A204.1 (cell line): ENCODE results near the gene PGBD4.

Experiments
- FAIRE-seq: peaks from 2 replicates; lab custom pipeline; 2012; peaks lifted over from hg19 to GRCh38; lab: Jason Lieb, UNC

The PGBD4 gene

DNA sequence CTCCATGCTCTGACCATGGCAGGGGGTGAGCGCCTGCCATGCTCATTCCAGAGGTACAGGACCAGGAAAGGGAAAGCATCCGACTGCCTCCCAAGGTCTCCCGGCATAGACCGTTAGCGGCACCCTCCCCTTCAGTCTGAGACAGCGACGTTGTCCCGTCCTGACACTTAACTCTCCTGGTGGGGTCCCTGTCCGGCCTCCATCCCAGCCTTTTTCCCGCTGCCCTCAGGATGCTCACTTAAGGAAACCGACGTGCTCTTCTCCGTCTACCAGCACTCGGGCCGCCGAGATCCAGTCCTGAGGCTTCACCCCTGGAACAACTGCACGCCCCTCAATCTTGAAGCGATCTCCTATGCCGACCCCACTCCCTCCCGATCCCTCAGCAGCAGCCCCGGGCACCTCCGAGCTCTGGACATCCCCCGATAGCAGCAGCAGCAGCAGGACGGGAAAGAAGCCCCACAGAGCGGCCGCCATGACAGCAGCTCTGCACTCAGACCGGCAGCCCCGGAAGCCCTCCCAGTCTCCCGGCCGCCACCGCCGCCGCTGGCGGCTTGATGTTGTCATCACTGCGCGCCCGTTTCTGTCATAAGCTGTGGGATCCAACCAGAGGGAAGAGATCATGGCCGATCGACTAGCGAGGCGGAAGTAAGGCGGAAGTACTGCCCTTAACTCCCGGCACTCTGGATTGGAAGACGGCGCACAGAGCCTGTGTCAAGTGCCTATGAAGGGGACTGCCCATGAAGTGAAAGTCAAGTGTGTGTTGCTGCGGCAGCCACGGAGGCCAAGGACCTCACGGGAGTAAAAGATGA, at the start of gene PGBD4, which contains the start of gene EMC7:
Gene PGBD4, plus strand, starts transcription at position 718 of the 809 bp plus-strand sequence. CDS start 449 bp downstream, outside the sequence.
Gene EMC7, minus strand, starts transcription at position 497 of the 809 bp plus-strand sequence. Its CDS starts 23 bp downstream, at position 474.
- peak; percentile 96 for FAIRE-seq

DNA sequence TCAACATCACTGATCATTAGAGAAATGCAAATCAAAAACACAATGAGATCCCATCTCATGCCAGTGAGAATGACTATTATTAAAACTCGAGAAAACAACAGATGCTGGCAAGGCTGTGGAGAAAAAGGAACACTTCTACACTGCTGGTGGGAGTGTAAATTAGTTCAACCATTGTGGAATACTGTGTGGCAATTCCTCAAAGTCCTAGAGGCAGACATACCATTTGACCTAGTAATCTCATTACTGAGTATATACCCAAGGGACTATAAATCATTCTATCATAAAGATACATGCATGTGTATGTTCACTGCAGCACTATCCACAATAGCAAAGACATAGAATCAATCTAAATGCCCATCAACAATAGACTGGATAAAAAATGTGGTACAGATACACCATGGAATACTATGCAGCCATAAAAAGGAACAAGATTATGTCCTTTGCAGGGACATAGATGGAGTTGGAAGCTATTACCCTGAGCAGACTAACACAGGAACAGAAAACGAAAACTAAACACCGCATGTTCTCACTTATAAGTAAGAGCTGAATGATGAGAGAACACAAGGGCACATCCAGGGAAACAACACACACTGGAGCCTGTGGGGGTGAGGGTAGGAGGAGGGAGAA, 47.7 kb upstream of the PGBD4 start:
- no peak for FAIRE-seq

DNA sequence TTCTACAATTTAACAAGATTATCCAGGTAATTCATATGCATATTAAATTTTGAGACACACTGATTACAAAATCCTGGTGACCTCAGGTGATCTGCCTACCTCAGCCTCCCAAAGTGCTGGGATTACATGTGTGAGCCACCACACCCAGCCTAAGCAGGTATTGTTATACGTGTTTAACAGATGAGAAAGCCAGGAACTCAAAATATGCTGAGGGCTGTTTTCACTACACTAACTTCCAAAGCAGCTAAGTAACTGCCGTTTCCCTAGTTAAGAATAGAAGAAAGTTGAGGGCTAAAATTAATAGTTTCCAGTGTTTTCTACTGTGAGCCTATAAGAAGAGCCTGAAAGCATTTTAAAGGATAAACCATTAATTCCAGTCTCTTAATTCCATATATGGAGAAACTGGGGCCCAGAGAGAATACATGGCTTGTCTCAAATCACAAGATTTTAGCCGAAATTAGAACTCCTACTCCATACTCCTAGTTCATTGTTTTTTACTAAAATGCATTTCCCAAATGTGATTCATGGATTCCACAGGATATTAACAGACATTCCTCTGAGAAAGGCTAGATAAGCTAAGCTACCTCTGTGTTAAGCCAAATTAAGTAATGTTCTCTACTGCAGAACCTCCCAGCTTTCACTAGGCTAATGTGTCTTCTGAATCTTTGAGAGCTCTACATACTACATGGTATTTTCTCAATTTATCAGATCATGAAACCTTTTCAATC, 45.9 kb upstream of the PGBD4 start:
- FAIRE-seq: no peak

DNA sequence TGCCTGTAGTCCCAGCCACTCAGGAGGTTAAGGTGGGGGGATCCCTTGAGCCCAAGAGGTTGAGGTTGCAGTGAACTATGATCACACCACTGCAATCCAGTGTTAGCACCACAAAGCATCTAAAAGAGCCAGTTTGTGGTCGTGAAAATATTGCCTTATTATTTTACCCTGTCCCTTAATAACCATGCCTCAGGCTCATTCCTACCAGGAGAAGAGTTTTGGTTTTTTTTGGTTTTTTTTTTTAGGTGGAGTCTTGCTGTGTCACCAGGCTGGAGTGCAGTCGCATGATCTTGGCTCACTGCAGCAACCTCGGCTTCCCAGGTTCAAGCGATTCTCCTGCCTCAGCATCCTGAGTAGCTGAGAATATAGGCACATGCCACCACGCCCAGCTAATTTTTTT, 45.0 kb upstream of the PGBD4 start:
- no peak for FAIRE-seq

DNA sequence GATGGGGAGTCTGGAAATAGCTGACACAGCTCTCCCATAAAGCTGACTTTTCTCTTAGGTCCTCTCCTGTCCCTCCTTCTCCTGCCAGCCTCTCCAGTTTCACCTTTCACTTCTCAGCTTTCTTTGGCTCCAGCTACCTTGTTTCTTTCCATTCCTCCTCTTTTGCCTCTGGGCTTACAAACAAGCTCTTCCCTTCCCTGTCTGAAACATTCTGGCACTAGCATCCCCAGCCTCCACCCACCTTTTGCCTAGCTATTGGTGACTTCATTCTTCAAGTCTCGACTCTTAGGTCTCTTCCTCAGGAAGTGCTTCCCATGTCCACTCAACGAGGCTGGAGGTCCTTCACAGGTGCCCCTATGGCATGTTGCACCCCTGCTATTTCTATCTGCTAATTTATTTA, 42.4 kb upstream of the PGBD4 start:
- no peak for FAIRE-seq

DNA sequence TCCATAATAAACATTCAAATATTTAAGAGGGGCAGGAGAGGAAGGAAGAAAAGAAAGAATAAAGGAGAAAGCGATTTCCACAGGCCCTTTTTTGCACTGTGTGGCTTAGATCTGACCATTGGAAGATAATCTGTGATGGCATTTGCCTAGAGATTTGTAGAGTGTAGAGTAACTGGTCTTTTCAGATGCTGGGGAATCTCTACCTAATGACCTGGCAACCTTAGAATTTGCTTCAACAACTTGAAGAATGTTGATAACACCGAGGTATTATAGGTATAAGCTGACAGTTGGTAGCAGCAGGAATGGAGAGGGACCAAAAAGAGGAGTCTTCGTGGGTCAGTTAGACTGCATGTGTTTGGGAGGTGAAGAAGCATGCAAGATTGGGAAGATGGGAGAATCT, 41.9 kb upstream of the PGBD4 start:
- no peak for FAIRE-seq

DNA sequence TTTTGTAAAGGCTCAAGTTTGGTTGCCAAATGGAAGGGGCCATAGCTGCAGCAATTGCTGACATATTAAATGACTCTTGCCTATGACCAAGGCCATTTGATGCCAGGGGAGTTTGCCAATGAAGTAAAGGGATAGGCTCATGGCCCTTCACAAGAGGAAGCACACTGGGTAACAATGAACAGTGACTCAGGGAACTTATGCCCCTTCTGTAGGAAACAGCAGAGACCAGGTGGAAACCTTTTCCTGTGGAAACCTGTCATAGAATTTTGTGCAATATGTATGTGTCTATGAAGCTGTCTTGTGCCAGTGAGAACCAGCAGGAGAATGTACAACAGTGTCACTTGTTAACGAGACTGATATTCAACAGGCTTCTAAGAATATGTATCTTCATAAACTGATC, 37.4 kb upstream of the PGBD4 start:
- no peak for FAIRE-seq

DNA sequence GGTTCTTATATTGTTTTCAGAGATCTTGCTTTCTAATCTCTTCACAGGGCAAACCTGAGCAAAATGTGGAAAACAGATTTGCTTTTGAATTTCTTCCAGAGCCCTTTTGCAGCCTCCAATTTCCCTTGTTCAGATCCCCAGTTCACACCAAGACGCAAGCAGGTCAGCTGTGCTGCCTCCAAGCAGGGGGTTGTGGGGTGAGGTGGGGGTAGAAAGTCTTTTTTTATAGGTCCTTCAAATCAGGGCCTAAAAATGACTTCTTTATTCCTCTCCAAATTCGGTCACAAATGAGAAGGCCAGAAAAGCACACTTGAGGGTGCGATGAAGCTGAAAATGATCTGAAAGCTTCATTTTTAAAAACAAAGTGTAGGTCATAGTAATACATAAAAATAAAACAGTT, 36.6 kb upstream of the PGBD4 start:
- no peak for FAIRE-seq

DNA sequence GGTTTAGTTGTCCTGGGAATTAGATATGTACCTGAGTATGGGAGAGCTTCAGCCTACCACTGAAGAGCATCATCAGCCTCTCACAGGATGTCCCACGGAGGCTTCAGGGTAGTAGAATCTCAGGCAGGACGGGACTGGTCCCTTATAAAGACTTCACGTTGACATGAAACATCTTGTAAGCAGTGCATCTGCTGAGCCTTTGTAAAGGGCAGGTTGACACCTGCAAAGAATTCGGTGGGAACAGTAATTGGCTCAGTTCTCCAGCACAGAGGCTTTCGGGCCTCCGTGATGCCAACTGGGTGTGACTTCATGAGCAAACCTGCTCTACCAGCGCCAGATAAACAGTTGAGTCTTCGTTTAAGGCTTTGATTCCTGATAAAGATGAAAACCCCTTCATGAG, 35.9 kb upstream of the PGBD4 start:
- no peak for FAIRE-seq

DNA sequence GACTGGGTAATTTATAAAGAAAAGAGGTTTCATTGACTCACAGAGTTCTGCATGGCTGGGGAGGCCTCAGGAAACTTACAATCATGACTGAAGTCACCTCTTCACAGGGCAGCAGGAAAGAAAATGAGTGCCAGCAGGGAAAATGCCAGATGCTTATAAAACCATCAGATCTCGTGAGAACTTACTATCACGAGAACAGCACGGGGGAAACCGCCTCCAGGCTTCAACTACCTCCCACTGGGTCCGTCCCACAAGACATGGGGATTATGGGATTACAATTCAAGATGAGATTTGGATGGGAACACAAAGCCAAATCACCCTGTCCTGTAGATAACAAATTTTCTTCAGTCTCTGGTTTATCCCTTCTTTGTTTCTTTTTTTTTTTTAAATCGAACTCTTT, 31.9 kb upstream of the PGBD4 start:
- no peak for FAIRE-seq

DNA sequence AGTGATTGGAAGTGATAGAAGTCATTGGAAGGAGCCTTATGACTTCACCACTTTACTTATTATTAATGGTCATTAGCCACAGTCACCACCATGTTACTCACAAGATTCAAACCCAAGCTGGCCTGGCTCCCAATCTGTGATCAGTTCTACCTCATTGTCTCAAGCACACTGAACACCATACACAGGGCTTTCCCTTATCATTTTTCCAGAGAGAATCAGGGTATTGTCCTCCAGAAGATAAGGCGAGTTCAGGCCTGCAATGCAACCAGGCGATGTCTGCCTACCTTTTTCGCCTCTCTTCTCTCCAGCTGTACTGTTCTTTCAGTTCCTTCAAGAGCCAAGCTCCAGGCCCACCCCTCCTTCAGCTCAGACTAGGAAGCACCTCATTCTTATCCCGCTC, 25.1 kb upstream of the PGBD4 start:
- FAIRE-seq: no peak

DNA sequence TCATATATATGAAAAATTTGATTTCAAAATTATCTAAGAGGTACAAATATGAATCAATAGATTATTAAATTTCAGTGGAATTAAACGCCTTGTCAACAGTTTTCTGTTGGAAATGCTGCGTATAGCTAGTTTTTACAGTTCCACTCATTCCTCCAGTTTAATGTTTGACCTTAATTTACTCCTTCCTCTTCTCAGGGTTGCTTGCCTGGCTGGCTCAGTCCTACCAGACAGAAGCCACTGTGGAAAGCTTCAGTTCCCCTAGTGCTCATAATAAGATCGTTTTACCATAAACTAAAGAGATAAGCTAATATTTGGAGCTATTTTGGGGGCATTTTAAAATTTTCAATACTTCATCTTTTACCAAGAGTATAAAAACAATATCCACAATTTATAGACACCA, 23.0 kb upstream of the PGBD4 start:
- no peak for FAIRE-seq

DNA sequence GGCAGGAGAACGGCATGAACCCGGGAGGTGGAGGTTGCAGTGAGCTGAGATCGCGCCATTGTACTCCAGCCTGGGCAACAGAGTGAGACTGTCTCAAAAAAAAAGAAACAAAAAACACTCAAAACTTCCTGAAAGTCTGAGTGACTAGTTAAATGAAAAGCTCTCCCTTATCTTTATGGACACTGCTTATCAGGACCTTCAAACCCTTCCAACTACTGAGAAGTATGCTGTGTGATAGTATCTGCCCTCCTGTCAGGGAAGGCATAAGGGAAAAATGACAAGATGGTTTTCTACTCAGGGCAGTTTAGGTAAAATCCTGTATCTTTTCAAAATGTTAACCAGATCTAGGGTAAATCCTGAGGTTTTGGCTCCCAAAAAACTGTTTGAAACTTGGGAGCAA, 22.0 kb upstream of the PGBD4 start:
- no peak for FAIRE-seq

DNA sequence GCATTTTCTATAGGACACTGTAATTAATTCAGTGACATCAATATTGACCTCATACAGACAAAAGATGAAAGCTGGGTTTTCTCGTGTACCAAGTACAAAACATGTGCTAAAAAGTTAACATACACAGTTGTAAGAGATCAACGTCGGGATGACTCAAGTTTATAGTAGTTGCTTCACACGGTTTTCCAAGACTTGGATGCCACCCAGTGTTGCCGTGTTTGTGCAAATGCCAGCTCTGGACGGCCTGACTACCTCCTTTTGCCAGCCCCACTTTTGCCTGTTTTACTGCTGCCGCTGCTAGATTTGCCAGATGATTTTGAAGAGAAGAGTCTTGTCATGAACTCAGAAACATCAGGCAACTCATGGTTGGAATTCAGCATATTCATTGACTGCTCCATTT, 17.8 kb upstream of the PGBD4 start:
- FAIRE-seq: no peak

DNA sequence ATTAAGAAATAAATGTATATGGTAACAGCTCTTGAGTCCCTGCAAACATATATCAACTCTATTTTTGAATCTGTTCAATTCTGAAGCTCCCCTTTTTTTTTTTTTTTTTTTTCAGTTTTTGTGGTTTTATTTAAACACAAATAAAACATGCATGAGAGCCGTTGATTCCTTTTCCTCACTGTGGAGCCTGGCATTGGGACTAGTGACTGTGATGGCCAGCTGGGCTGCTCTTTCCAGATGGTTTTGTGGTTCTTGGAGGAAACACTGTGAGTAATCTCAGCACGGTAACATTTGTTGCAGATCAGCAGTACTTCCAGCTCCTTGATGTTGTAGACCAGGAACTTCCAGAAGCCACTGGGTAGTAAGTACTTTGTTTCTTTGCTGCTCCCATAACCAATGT, 16.1 kb upstream of the PGBD4 start:
- FAIRE-seq: no peak

DNA sequence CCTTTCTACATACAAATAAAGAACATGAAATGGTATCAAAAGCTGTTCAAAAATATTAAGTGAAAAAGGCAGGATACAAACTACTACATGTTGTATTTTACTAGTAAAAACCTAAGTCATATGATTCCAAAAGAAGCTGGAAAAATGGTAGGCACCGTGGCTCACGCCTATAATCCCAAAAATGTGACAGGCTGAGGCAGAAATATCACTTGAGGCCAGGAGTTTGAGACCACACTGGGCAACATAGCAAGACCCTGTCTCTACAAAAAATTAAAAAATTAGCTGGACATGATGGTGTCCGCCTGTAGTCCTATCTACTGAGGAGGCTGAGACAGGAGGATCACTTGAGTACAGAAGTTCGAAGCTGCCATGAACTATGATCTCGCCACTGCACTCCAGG, 2.0 kb upstream of the PGBD4 start:
- no peak for FAIRE-seq

DNA sequence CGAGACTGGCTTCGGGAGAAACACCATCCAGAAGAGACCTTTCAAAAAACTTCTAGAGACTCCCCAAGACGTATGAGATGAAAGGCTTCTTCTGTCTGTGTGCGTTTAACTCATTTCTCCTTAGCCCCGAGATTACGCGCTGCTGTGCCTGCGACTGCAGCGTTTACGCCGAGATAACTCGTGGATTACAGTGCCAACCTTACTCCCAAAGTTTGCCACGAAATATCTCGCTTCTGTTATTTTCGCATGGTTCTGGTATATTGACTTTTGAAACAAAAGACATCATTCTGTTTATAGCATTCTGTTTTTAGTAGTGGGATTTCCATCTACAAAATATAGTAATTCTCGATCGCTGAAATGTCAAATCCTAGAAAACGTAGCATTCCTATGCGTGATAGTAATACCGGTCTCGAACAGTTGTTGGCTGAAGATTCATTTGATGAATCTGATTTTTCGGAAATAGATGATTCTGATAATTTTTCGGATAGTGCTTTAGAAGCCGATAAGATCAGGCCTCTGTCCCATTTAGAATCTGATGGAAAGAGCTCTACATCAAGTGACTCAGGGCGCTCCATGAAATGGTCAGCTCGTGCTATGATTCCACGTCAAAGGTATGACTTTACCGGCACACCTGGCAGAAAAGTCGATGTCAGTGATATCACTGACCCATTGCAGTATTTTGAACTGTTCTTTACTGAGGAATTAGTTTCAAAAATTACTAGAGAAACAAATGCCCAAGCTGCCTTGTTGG, 467 bp downstream of the PGBD4 start:
- FAIRE-seq: no peak

DNA sequence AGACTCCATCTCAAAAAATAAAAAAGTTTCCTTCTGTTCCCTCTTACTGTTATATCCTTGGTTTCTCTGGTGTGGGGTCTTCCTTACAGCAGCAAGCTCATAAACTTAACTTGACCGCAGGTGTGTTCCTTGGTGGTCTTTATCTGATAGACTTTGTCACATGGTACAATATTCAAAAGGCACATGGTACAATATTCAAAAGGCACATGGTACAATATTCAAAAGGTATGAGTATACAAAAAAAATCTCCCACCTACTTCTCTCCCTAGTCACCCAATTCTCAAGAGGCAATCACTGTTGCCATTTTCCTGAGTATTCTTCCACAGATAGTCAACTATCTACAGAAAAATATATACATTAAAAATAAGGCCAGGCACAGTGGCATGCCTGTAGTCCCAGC, 4.5 kb downstream of the PGBD4 start:
- FAIRE-seq: no peak

DNA sequence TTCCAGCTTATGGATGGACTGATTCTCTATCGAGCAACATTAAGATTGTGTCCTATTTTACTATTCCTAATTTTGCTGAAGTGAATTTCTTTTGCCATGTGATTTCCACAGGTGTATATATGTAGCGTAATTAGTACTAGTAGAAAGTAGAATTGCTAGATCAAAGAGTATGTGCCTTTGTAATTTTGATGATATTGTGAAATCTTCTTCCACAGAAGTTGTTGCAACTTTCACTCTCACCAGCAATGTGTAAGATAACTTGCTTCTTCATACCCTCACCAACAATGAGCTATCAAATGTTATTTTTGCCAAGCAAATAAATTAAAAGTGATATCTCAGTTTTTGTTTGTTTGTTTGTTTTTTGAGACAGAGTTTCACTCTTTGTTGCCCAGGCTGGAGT, 5.4 kb downstream of the PGBD4 start:
- no peak for FAIRE-seq

DNA sequence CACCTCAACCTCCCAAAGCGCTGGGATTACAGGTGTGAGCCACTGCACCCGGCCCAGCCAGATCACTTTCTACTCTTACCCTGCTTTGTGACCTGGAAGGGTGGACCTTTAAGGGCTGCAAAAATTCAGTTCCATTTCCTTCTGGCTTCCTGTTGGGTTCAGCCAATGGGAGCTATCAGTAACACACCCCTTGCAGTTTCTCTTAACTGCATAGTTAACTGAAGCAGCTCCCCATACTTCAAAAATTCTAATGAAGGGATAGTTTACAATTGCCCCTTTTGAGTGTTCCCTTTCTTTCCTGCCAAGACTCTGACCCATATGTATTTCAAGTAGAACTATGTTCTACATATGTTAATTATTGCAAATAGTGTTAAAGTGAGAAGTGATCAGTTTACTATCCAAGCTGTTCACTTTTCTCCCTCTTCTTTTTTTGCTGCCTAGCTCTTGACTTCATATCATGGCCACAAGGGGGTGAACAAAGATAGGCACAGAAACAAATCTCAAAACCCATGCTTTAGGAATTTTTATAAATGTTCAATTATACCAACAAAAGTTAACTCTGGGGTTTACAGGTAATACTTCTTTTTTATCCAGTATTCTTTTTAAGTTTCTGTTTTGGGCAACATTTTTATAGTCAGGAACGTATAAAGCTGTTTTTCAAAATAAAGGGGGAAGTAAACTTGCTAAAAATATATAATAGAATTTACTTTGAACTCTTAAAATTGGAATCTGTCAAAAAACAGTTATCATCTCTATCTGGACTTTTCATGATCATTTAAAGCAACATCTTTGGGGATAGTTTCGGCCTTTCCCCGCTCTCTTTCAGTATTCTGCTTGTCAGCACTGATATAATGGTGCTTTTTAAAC, 8.1 kb downstream of the PGBD4 start:
- peak; percentile 91 for FAIRE-seq

DNA sequence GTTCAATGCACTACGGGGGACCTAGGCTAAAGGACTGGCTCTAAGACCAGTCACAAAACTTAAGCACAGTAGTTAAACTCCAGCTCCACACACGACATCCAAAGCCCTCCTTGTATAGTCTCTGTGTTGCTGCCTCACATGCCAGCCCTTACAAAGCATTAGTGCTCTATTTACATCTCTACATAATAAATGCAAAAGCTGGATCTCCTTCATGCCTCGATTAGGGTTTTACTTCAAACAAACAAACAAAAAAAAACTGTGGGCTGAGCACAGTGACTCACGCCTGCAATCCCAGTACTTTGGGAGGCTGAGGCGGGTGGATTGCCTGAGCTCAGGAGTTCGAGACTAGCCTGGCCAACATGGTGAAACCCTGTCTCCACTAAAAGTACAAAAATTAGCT, 9.6 kb downstream of the PGBD4 start:
- FAIRE-seq: no peak

DNA sequence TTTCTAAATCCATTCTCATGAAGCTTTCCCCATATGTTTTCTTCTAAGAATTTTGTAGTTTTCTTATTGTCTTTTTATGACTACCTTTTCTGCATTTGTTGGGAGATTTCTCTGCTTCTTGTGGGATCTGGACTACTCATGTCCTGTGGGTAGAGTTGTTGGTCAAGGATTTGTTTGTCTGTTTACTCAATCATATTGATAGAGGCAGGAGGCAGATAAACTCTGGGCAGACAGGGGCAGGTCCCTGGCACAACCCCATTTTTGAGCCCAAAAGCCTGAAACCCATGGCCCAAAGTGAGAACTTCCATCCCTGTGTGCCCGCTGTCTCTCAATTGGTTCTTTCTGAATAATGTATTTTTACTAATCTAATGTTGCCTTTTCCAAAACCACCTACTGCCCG, 12.3 kb downstream of the PGBD4 start:
- no peak for FAIRE-seq
